Activated CD8-positive, alpha-beta memory T cell treated with anti-CD3 and anti-CD28 coated beads for 36 hours (primary cell): ENCODE measurements around the gene ARHGAP45. TPM values are rescaled to one million over a fixed set of nuclear protein-coding genes. Genes with fewer than 3 reads are reported as not detected.
"Not testable (repeated sequence)": the region's sequence is repeated elsewhere in the genome, so short reads cannot be mapped to it uniquely, and the experiment has no call there.

Experiments
- CTCF ChIA-PET: fragments of 350-600 bp; sonication (Branson Sonifier 250); formaldehyde crosslinking; loops from one replicate; lab custom pipeline; 2021; ENCODE audit warnings: antibody characterized with exemption; lab: Charles Lee
- POLR2A ChIA-PET: fragments of 350-600 bp; sonication (Branson Sonifier 250); formaldehyde crosslinking; loops from one replicate; lab custom pipeline; 2021; ENCODE audit warnings: antibody characterized with exemption; lab: Charles Lee
- total RNA-seq, 2 experiments: library from RNA; stranded (reverse); gene quantifications; one replicate each; pipeline ENCODE4 v1.2.3, GENCODE V29; 2021

ARHGAP45 gene
- total RNA-seq, 2 experiments from 2014 or later, result 148 to 154 TPM

GRCh38 chr19:1109697-1110671 lies 43.0 kb downstream of the ARHGAP45 start:
- ChIA-PET CTCF (no interaction called here), POLR2A (no interaction called here)

GRCh38 chr19:1110809-1111640 lies 44.1 kb downstream of the ARHGAP45 start:
- POLR2A ChIA-PET, result no interaction called here

DNA sequence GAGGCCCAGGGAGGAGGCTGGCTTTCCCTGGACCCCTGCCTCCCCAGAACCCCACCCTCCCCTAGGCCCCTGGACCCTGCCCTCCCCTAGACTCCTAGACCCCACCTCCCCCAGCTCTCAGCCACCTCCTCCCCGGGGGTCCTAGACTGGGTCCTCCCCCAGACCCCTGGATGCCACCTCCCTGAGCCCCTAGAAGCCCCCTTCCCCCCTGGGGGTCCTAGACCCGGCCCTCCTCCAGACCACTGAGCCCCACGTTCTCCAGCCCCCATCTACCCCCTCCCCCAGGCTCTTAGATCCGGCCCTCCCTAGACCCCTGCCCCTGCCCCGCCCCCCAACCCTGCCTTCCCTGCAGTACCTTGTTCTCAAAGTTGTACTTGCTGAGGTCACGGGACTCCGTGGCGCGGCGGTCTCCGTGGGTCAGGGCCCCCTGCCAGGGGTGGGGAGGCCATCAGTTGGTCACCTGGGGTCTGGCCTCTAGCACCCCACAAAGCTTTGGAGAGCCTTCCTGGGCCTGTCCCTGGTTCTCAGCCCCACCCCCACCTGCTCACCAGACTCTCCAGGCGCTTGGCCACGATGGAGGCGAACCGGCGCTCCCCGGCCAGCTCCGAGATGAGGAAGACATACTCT lies 44.8 kb downstream of the ARHGAP45 start:
- CTCF ChIA-PET, result interaction anchor here (0.8 to 2.4 kb wide), 5 partner anchors 15 to 133 kb away, joined by 3 to 14 read pairs (median 5); no protein-coding TSS in a partner anchor
- POLR2A ChIA-PET, result interaction anchor here (0.6 to 0.7 kb wide), 2 partner anchors 9 to 127 kb away, joined by 5 to 6 read pairs; no protein-coding TSS in a partner anchor

More at GRCh38 chr19:1110809-1111640, 44.1 kb downstream of the ARHGAP45 start:
- CTCF ChIA-PET, result no interaction called here

DNA sequence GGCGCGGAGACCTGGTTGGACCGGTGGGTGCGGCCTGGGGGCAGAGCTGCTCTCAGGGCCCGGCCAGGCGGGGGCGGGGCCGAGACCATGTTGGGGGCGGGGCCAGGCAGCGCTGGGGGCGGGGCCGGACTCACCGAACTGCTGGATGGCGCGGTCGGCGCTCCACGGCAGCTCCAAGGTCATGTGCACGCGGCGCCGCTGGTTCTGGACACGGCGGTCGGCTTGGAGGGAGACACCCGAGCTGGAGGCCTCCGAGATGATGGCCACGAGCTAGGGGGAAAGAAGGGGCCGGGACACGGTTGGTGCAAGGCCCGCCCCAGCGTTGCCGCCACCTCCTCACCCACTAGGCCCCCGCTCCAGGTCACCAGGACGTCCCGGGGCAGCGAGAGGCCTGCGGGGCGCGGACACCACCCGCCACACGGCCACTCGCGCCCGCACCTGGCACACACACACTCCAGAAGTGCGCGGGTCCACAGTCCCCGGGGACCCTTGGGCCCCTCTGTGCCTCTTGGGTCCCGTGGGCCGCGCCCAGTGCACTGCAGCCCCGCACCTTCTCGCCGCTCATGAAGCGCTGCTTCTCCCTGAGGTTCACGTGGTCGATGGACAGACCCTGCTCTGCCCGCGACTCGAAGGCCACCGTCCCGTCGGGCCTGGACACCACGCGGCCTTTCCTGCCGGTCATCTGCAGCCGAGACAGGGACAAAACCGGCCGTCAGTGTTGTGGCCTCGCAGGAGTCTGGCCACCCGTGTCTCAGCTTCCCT lies 45.5 kb downstream of the ARHGAP45 start:
- CTCF ChIA-PET, result interaction anchor here (0.7 to 2.4 kb wide), 13 partner anchors 8 to 132 kb away, joined by 3 to 15 read pairs (median 5); partner anchors contain the start of gene GPX4

GRCh38 chr19:1113030-1113985 lies 46.3 kb downstream of the ARHGAP45 start:
- CTCF ChIA-PET, result interaction anchor here (0.6 to 2.4 kb wide), 20 partner anchors 9 to 251 kb away, joined by 3 to 15 read pairs (median 4); partner anchors contain the start of genes ARHGAP45, GPX4 and RNU6-2
- POLR2A ChIA-PET, result interaction anchor here (1.2 to 1.3 kb wide), 2 partner anchors 10 to 18 kb away, joined by 3 to 6 read pairs; no protein-coding TSS in a partner anchor

More for the DNA sequence above, 45.5 kb downstream of the ARHGAP45 start:
- POLR2A ChIA-PET, result interaction anchor here (0.6 to 0.7 kb wide), 2 partner anchors 9 to 126 kb away, joined by 5 to 6 read pairs; no protein-coding TSS in a partner anchor

- POLR2A ChIA-PET, result interaction anchor here (1.2 to 1.3 kb wide), 2 partner anchors 9 to 17 kb away, joined by 3 to 6 read pairs; no protein-coding TSS in a partner anchor
- CTCF ChIA-PET, result interaction anchor here (0.6 to 2.4 kb wide), 15 partner anchors 9 to 122 kb away, joined by 3 to 15 read pairs (median 4); partner anchors contain the start of genes ARHGAP45, GPX4 and RNU6-2
Measured at GRCh38 chr19:1113986-1114483, 47.1 kb downstream of the ARHGAP45 start.

GRCh38 chr19:1114728-1115127 lies 47.8 kb downstream of the ARHGAP45 start:
- POLR2A ChIA-PET, CTCF ChIA-PET: not testable (repeated sequence)

- CTCF ChIA-PET, result no interaction called here
- POLR2A ChIA-PET, result no interaction called here
Measured at GRCh38 chr19:1115646-1116420, 48.9 kb downstream of the ARHGAP45 start.

- CTCF ChIA-PET, result interaction anchor here (1.2 kb wide), 1 partner anchor 12 kb away, joined by 4 read pairs; no protein-coding TSS in a partner anchor
- POLR2A ChIA-PET, result interaction anchor here (0.5 to 1.9 kb wide), 2 partner anchors 11 to 14 kb away, joined by 3 to 7 read pairs; no protein-coding TSS in a partner anchor
Measured at GRCh38 chr19:1116726-1117581, 50.0 kb downstream of the ARHGAP45 start.

- POLR2A ChIA-PET, result interaction anchor here (0.5 to 1.9 kb wide), 2 partner anchors 10 to 13 kb away, joined by 3 to 7 read pairs; no protein-coding TSS in a partner anchor
Measured at GRCh38 chr19:1117654-1118053, 50.7 kb downstream of the ARHGAP45 start.

GRCh38 chr19:1118999-1119398 lies 52.0 kb downstream of the ARHGAP45 start:
- CTCF ChIA-PET, result interaction anchor here (1.6 kb wide), 1 partner anchor 12 kb away, joined by 6 read pairs; no protein-coding TSS in a partner anchor
- POLR2A ChIA-PET, result no interaction called here

More at GRCh38 chr19:1117654-1118053, 50.7 kb downstream of the ARHGAP45 start:
- CTCF ChIA-PET, result interaction anchor here (1.2 to 1.6 kb wide), 2 partner anchors 11 to 13 kb away, joined by 4 to 6 read pairs; no protein-coding TSS in a partner anchor

DNA sequence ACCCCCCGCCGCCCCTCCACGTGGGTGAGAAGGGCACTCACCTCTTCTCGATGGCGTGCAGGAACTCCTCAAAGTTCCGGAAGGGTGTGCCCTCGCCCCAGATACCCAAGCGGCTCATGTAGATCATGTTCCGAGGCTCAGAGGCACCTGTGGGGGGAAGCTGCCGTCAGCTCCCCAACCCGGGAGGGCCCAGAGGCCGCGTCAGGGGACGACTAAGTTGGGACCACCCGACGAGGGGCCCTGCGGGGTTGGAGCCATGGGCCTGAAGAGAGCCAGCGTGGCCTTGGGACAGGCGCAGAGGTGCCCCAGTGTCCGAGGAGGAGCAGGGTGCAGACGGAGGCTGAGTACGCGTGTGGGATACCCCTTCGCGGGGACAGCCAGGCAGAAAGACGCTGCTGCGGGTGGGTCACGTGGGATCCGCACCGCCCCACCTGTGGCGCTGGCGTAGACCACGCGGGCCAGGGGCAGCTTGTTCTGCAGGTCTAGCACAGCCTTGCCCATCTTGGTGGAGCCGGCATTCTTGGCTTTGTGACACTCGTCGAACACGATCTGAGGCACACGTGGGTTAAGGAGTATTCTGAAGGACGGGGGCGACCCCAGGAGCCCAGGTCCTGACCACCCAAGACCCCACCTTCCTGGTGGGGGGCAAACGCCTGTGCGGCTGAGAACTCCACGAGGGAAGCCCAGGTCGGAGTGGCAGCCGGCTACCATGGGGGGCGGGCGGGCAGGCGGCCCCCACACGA lies 52.7 kb downstream of the ARHGAP45 start:
- POLR2A ChIA-PET, result no interaction called here
- CTCF ChIA-PET, result no interaction called here

DNA sequence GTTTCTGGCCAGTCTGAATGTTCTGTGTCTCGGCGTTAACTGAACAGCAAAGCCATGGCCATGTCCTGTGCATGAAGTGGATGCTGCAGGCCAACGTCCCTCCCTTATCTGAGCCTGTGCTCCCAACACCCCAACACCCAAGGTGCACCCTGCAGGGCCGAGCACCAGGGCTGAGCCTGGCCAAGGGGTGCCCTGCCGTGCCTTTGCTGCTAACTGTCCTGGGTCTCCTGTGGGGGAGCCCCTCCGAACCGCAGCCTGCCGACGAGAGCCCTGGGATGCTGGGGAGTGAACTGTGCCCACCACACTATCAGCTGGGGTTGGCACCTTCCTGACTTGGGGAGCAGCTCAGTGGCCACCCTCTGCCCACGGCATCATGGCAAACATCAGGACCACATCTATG lies 54.4 kb downstream of the ARHGAP45 start:
- CTCF ChIA-PET, result no interaction called here

More for the DNA sequence above, 54.4 kb downstream of the ARHGAP45 start:
- POLR2A ChIA-PET, result no interaction called here
